Stimulated activated CD4-positive, alpha-beta T cell treated with anti-CD3 and anti-CD28 coated beads, Interleukin-15, amount 100 ng/mL, for 1 hour (primary cell): ENCODE measurements around the gene RNF149.
"Not testable (repeated sequence)": the region's sequence is repeated elsewhere in the genome, so short reads cannot be mapped to it uniquely, and the experiment has no call there.

Experiments used
- DNase-seq, 2 donors: peaks; one replicate each; pipeline ENCODE4 v3.0.0-alpha.2; 2020; ENCODE audit warnings: low read depth in 1 of 2, low spot score in 1 of 2

Gene RNF149

GRCh38 chr2:101308432-101309210 lies at the start of gene RNF149:
Gene RNF149, minus strand, starts transcription at chr2:101308701. Its CDS starts 113 bp downstream, at chr2:101308588.
- peak; percentile 86 to 88 for DNase-seq

- DNase-seq, result no peak
Observed at GRCh38 chr2:101357376-101357775, 48.9 kb upstream of the RNF149 start.

- DNase-seq, result no peak
Observed at GRCh38 chr2:101356521-101356920, 48.0 kb upstream of the RNF149 start.

- DNase-seq, result no peak
Observed at GRCh38 chr2:101356055-101356454, 47.6 kb upstream of the RNF149 start.

GRCh38 chr2:101355401-101356054 lies 47.0 kb upstream of the RNF149 start:
- DNase-seq, result no peak

- DNase-seq, result no peak
Observed at GRCh38 chr2:101354420-101355311, 46.2 kb upstream of the RNF149 start.

- DNase-seq, result not testable (repeated sequence)
Observed at GRCh38 chr2:101352631-101353030, 44.1 kb upstream of the RNF149 start.

GRCh38 chr2:101351207-101351606 lies 42.7 kb upstream of the RNF149 start:
- DNase-seq, result no peak

GRCh38 chr2:101349893-101350662 lies 41.6 kb upstream of the RNF149 start:
- no peak for DNase-seq

GRCh38 chr2:101348883-101349282 lies 40.4 kb upstream of the RNF149 start:
- no peak for DNase-seq

GRCh38 chr2:101346909-101347308 lies 38.4 kb upstream of the RNF149 start:
- no peak for DNase-seq

GRCh38 chr2:101344137-101344536 lies 35.6 kb upstream of the RNF149 start:
- DNase-seq, result no peak

- no peak for DNase-seq
Observed at GRCh38 chr2:101342625-101343008, 34.1 kb upstream of the RNF149 start.

- peak; percentile 47 to 58 for DNase-seq
Observed at GRCh38 chr2:101341901-101342624, 33.6 kb upstream of the RNF149 start.

- peak in 1 of 2 donors; percentile 23 for DNase-seq
Observed at GRCh38 chr2:101341421-101341820, 32.9 kb upstream of the RNF149 start.

GRCh38 chr2:101340141-101340551 lies 31.6 kb upstream of the RNF149 start:
- no peak for DNase-seq

GRCh38 chr2:101339266-101339880 lies 30.9 kb upstream of the RNF149 start:
- no peak for DNase-seq

GRCh38 chr2:101337877-101338276 lies 29.4 kb upstream of the RNF149 start:
- no peak for DNase-seq

GRCh38 chr2:101332885-101333766 lies 24.6 kb upstream of the RNF149 start:
- no peak for DNase-seq
